Frontal cortex (tissue), 4 donors: ENCODE data around the gene ESR1. TPM values are rescaled to one million over a fixed set of nuclear protein-coding genes. Genes with fewer than 3 reads are reported as not detected.
A peak's percentile ranks its signal among the peaks of the same experiment; 100 is the strongest.
"Not testable (repeated sequence)": the region's sequence is repeated elsewhere in the genome, so short reads cannot be mapped to it uniquely, and the experiment has no call there.

Source experiments
- DNase-seq, 2 donors: peaks; one replicate each; pipeline ENCODE4 v3.0.0; 2012; ENCODE audit warnings: low spot score in 2 of 2
- FAIRE-seq: peaks from 2 replicates; lab custom pipeline; 2012; peaks lifted over from hg19 to GRCh38; lab: Jason Lieb, UNC
- total RNA-seq: library from RNA; depleted of rRNA; stranded (reverse); fragments of >200 nt; gene quantifications from one replicate; pipeline ENCODE4 v1.2.3, GENCODE V29; 2014
- donor health status: control.
- donor health status: control.
- donor health status: control.

ESR1 gene
- total RNA-seq, 1 donor from 2014 or later = under 0.01 TPM

- FAIRE-seq, DNase-seq: not testable (repeated sequence)
These were observed 219.3 kb downstream of the ESR1 start for GRCh38 chr6:152026744-152027143.

GRCh38 chr6:152033765-152034164 is 226.3 kb downstream of the ESR1 start:
- not testable (repeated sequence) for DNase-seq, FAIRE-seq

- DNase-seq = no peak
- FAIRE-seq = no peak
These were observed 227.1 kb downstream of the ESR1 start for GRCh38 chr6:152034631-152035030.

GRCh38 chr6:152046118-152046517 is 238.6 kb downstream of the ESR1 start:
- DNase-seq (no peak), FAIRE-seq (no peak)

- DNase-seq = no peak
- FAIRE-seq = no peak
These were observed 241.4 kb downstream of the ESR1 start for GRCh38 chr6:152048921-152049320.

GRCh38 chr6:152049502-152049901 is 242.0 kb downstream of the ESR1 start:
- no peak for DNase-seq
- no peak for FAIRE-seq

- FAIRE-seq (no peak), DNase-seq (no peak)
These were observed 243.1 kb downstream of the ESR1 start for GRCh38 chr6:152050451-152051195.

GRCh38 chr6:152052061-152052460 is 244.6 kb downstream of the ESR1 start:
- FAIRE-seq (no peak), DNase-seq (no peak)

GRCh38 chr6:152053332-152053731 is 245.8 kb downstream of the ESR1 start:
- FAIRE-seq (no peak), DNase-seq (no peak)

- no peak for FAIRE-seq
- no peak for DNase-seq
These were observed 247.0 kb downstream of the ESR1 start for GRCh38 chr6:152054441-152054840.

- DNase-seq (no peak), FAIRE-seq (no peak)
These were observed 248.0 kb downstream of the ESR1 start for GRCh38 chr6:152055517-152055916.

GRCh38 chr6:152057832-152058498 is 250.5 kb downstream of the ESR1 start:
- no peak for FAIRE-seq
- DNase-seq = no peak

- FAIRE-seq (no peak), DNase-seq (no peak)
These were observed 252.4 kb downstream of the ESR1 start for GRCh38 chr6:152059909-152060308.

GRCh38 chr6:152062476-152062875 is 255.0 kb downstream of the ESR1 start:
- no peak for FAIRE-seq
- DNase-seq = no peak

GRCh38 chr6:152063170-152063921 is 255.9 kb downstream of the ESR1 start:
- DNase-seq = no peak

GRCh38 chr6:152068622-152069261 is 261.3 kb downstream of the ESR1 start:
- no peak for FAIRE-seq
- no peak for DNase-seq

More at GRCh38 chr6:152063170-152063921, 255.9 kb downstream of the ESR1 start:
- no peak for FAIRE-seq

- DNase-seq = no peak
- FAIRE-seq = no peak
These were observed 263.1 kb downstream of the ESR1 start for GRCh38 chr6:152070556-152070955.

- DNase-seq (no peak), FAIRE-seq (peak; percentile 13)
These were observed 263.8 kb downstream of the ESR1 start for GRCh38 chr6:152071318-152071717.

GRCh38 chr6:152071843-152072242 is 264.4 kb downstream of the ESR1 start:
- FAIRE-seq (no peak), DNase-seq (no peak)

- DNase-seq, FAIRE-seq: not testable (repeated sequence)
These were observed 268.8 kb downstream of the ESR1 start for GRCh38 chr6:152076242-152076641.
